Measurements from ENCODE around the gene PLEKHH1. TPM values are rescaled to one million over a fixed set of nuclear protein-coding genes. Genes with fewer than 3 reads are reported as not detected.

PLEKHH1 gene
- total and polyA plus RNA-seq, 2 of the 8 experiments (the other 6 are each of a cell fraction or from before 2014, with no cell fraction given), result 28.3 to 33.3 TPM

- TF ChIP-seq JUND (IDR thresholded peaks at IDR 0.05; ENCODE audit: low read length), result no peak
- TF ChIP-seq ATF2 (IDR thresholded peaks at IDR 0.05; ENCODE audit: low read length), result no peak
- no peak for TF ChIP-seq GTF2F1 (IDR thresholded peaks at IDR 0.05; ENCODE audit: borderline replicate concordance, low read depth, low read length)
- no peak for TF ChIP-seq TEAD4 (IDR thresholded peaks at IDR 0.05; ENCODE audit: low read depth, low read length)
- no peak for TF ChIP-seq MAX (IDR thresholded peaks at IDR 0.05)
- TF ChIP-seq HDAC6 (IDR thresholded peaks at IDR 0.05; ENCODE audit: low read depth, low read length), result no peak
- no peak for TF ChIP-seq CHD2 (IDR thresholded peaks at IDR 0.05; ENCODE audit: low read length)
- no peak for TF ChIP-seq RXRA (IDR thresholded peaks at IDR 0.05; ENCODE audit: insufficient read depth, low read depth, low read length)
- peak; percentile 77 for TF ChIP-seq TBP (IDR thresholded peaks at IDR 0.05; ENCODE audit: low read depth, low read length)
- no peak for TF ChIP-seq CREB1 (IDR thresholded peaks at IDR 0.05)
- no peak for TF ChIP-seq CEBPB (IDR thresholded peaks at IDR 0.05; ENCODE audit: low read depth, low read length)
- no peak for TF ChIP-seq BACH1 (IDR thresholded peaks at IDR 0.05; ENCODE audit: low read length)
- TF ChIP-seq SP2 (IDR thresholded peaks at IDR 0.05; ENCODE audit: low read length), result no peak
- no peak for TF ChIP-seq EZH2 (IDR thresholded peaks at IDR 0.05; ENCODE audit: low read depth, low read length, severe bottlenecking)
- TF ChIP-seq RBBP5 (IDR thresholded peaks at IDR 0.05; ENCODE audit: borderline replicate concordance, low read depth, low read length), result no peak; the same call in 1 of the 2 replicates
Observed at GRCh38 chr14:67541448-67542387, 8.6 kb downstream of the PLEKHH1 start (continued).
